Panc1 (cell line): Measurements from ENCODE around the gene GEMIN7. TPM values are rescaled to one million over a fixed set of nuclear protein-coding genes. Genes with fewer than 3 reads are reported as not detected.

ENCODE experiments used
- ATAC-seq: fragments of 200-7000 bp; cut with Tn5 transposase; 2 replicates; pipeline ENCODE4 v1.9.1; 2020; ENCODE audit warnings: mild to moderate bottlenecking, moderate library complexity
- BruUV-seq: library from RNA; stranded (reverse); fragments of 400-500 nt; replicated peaks from 2 replicates; lab custom pipeline; 2021; lab: Mats Ljungman, UMichigan
- CTCF ChIA-PET: fragments of 300-600 bp; sonication (Branson Sonifier 250); formaldehyde crosslinking; loops from one replicate; lab custom pipeline; 2022; ENCODE audit warnings: antibody characterized with exemption; lab: Charles Lee
- POLR2A ChIA-PET: fragments of 300-600 bp; sonication (Branson Sonifier 250); formaldehyde crosslinking; loops from one replicate; lab custom pipeline; 2022; ENCODE audit warnings: antibody characterized with exemption; lab: Charles Lee
- DNase-seq: peaks from one replicate; pipeline ENCODE4 v3.0.0-alpha.2; 2010; ENCODE audit warnings: low read depth, low spot score
- H3K27ac ChIP-seq: 2 replicates; pipeline ENCODE4 v1.5.1; 2011; ENCODE audit warnings: mild to moderate bottlenecking, low read length, inconsistent platforms
- H3K27me3 ChIP-seq: fragments of 200-500 bp; sonication (Bioruptor generic); 2 replicates; pipeline ENCODE4 v1.6.0; 2014; ENCODE audit warnings: low read length, inconsistent platforms; ENCODE audit not compliant: control insufficient read depth, insufficient read depth
- H3K36me3 ChIP-seq: fragments of 200-500 bp; sonication (Bioruptor generic); 2 replicates; pipeline ENCODE4 v1.5.1; 2014; ENCODE audit warnings: inconsistent platforms, mild to moderate bottlenecking, low read length, moderate library complexity; ENCODE audit not compliant: control insufficient read depth, insufficient read depth
- H3K4me1 ChIP-seq: 2 replicates; pipeline ENCODE4 v1.5.1; 2011; ENCODE audit warnings: inconsistent platforms, mild to moderate bottlenecking, low read length, moderate library complexity; ENCODE audit not compliant: control insufficient read depth, insufficient read depth
- H3K4me3 ChIP-seq, 2 experiments: 2 replicates each; pipeline ENCODE4 v1.5.1; 2011 to 2012; ENCODE audit warnings: low read depth in 2 of 2, low read length in 2 of 2, mild to moderate bottlenecking in 2 of 2, inconsistent platforms in 1 of 2, moderate library complexity in 1 of 2
- H3K9me3 ChIP-seq: fragments of 200-500 bp; sonication (Bioruptor generic); 2 replicates; pipeline ENCODE4 v1.5.1; 2014; ENCODE audit warnings: low read depth, mild to moderate bottlenecking, inconsistent platforms, low read length, moderate library complexity; ENCODE audit not compliant: control insufficient read depth, insufficient read depth
- CTCF ChIP-seq: fragments of 450-650 bp; IDR thresholded peaks from 2 replicates; pipeline ENCODE4 v1.5.1; 2017; ENCODE audit warnings: mild to moderate bottlenecking
- POLR2AphosphoS5 ChIP-seq: IDR thresholded peaks from 2 replicates; pipeline ENCODE4 v1.6.1; 2012; ENCODE audit warnings: mild to moderate bottlenecking, low read depth, low read length, moderate library complexity
- SIN3A ChIP-seq: IDR thresholded peaks from 2 replicates; pipeline ENCODE4 v1.6.1; 2012; ENCODE audit warnings: low read depth, mild to moderate bottlenecking, low read length, moderate library complexity, borderline replicate concordance; ENCODE audit not compliant: insufficient read depth
- TCF7L2 ChIP-seq: IDR thresholded peaks from 2 replicates; pipeline ENCODE4 v1.6.1; 2011; ENCODE audit warnings: mild to moderate bottlenecking, low read depth, low read length, inconsistent platforms
- in situ Hi-C: cut with HindIII; loops from 2 replicates; pipeline ENCODE4 v1.10.0; 2016; ENCODE audit warnings: low sequenced_read_pairs, low pct_unique_long_range_greater_than_20kb
- intact Hi-C: fragments of 100-400 bp; cut with micrococcal nuclease; formaldehyde crosslinking; loops from one replicate; pipeline ENCODE4 v1.10.0; 2022; ENCODE audit not compliant: unreplicated experiment
- total RNA-seq: library from RNA; stranded (reverse); gene quantifications from one replicate; pipeline ENCODE4 v1.2.1, GENCODE V29; 2021; ENCODE audit not compliant: unreplicated experiment
- TF ChIP-seq, protein P1 (sequence below), 2 experiments: IDR thresholded peaks; 2 replicates each; pipeline ENCODE4 v1.6.1; 2011 to 2012; ENCODE audit warnings: low read depth in 2 of 2, control low read depth in 1 of 2, low read length in 1 of 2, mild to moderate bottlenecking in 1 of 2, moderate library complexity in 1 of 2; ENCODE audit not compliant: insufficient read depth in 1 of 2

Gene GEMIN7
- total RNA-seq, 1 experiment from 2014 or later, result 29.5 TPM

DNA sequence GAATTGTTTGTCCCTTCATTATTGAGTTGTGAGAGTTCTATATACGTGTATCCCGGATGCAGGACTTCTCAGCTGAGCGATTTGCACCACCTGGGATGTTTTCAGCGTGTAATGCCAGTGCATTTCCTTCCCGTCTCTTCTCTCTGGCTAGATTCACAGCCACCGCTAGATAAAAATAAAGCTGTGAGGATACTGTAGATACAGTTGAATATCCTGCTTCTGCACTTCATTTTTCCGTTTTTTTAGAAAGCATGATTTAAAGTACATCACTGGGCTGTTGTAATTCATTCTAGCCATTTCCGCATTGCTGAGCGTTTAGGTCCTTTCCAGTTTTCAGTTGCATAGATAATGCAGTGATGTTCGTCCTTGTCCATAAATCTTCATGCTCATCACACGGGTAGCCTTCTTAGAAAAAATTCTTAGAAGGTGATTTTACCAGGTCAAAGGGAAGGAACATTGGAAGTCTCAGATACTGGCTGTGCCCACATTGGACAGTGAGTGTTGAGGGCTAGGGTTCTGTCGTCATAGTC, 28.6 kb downstream of the GEMIN7 start:
- no peak overlapping the region for H3K4me3 ChIP-seq
- intact Hi-C loops (no loop called here), in situ Hi-C loops (no loop called here)
- no peaks in the 10 kb centered on the region; the same call in 1 of the 2 replicates for H3K4me1 ChIP-seq
- H3K27me3 ChIP-seq, result no peaks in the 10 kb centered on the region
- TF ChIP-seq TCF7L2 (no peak), CTCF (no peak), SIN3A (no peak), POLR2AphosphoS5 (no peak)
- TF ChIP-seq, protein P1, sequence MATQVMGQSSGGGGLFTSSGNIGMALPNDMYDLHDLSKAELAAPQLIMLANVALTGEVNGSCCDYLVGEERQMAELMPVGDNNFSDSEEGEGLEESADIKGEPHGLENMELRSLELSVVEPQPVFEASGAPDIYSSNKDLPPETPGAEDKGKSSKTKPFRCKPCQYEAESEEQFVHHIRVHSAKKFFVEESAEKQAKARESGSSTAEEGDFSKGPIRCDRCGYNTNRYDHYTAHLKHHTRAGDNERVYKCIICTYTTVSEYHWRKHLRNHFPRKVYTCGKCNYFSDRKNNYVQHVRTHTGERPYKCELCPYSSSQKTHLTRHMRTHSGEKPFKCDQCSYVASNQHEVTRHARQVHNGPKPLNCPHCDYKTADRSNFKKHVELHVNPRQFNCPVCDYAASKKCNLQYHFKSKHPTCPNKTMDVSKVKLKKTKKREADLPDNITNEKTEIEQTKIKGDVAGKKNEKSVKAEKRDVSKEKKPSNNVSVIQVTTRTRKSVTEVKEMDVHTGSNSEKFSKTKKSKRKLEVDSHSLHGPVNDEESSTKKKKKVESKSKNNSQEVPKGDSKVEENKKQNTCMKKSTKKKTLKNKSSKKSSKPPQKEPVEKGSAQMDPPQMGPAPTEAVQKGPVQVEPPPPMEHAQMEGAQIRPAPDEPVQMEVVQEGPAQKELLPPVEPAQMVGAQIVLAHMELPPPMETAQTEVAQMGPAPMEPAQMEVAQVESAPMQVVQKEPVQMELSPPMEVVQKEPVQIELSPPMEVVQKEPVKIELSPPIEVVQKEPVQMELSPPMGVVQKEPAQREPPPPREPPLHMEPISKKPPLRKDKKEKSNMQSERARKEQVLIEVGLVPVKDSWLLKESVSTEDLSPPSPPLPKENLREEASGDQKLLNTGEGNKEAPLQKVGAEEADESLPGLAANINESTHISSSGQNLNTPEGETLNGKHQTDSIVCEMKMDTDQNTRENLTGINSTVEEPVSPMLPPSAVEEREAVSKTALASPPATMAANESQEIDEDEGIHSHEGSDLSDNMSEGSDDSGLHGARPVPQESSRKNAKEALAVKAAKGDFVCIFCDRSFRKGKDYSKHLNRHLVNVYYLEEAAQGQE (IDR thresholded peaks at IDR 0.05; ENCODE audit: insufficient read depth in 1 of 2, low read depth in 2 of 2, low read length in 1 of 2), result no peak
- ChIA-PET POLR2A (no interaction called here), CTCF (no interaction called here)
- DNase-seq, result no peak
- no peak for ATAC-seq
- H3K9me3 ChIP-seq, result no peaks in the 10 kb centered on the region
- BruUV-seq, result no TSS peak
- no peaks in the 10 kb centered on the region for H3K36me3 ChIP-seq
- H3K27ac ChIP-seq, result no peak overlapping the region

DNA sequence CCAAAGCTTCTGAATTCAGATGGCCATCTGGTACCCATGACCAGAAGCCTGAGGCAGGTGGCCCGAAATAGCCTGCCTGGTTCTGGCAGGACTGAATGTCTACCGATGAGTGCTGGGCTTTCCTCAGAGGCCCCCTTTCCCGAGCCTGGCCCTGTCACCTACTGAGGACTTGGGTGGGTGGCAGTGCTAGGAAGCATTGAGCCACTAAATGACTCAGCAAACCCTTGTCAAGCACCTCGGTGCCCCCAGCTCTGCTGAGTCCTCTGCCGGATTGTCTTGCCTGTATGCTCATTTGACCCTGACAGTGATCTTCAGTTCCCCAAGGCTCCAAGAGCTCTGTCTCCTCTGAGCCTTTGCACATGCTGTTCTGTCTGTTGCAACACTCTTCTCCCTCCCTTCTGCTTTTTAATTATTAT, 31.8 kb downstream of the GEMIN7 start:
- Histone ChIP-seq H3K27ac (no peak overlapping the region), H3K4me1 (no peaks in the 10 kb centered on the region), H3K9me3 (no peaks in the 10 kb centered on the region), H3K4me3 (no peak overlapping the region), H3K36me3 (no peaks in the 10 kb centered on the region), H3K27me3 (no peaks in the 10 kb centered on the region)
- ATAC-seq (no peak), DNase-seq (no peak)
- TF ChIP-seq CTCF, result no peak
- no peak for TF ChIP-seq SIN3A
- no peak for TF ChIP-seq POLR2AphosphoS5
- no peak for TF ChIP-seq TCF7L2
- TF ChIP-seq, protein P1 (IDR thresholded peaks at IDR 0.05; ENCODE audit: insufficient read depth in 1 of 2, low read depth in 2 of 2, low read length in 1 of 2), result no peak
- in situ Hi-C loops (no loop called here), intact Hi-C loops (no loop called here)
- ChIA-PET POLR2A (interaction anchor here (0.6 kb wide), 1 partner anchor 12 kb away, joined by 5 read pairs; no protein-coding TSS in a partner anchor), CTCF (no interaction called here)
- BruUV-seq, result no TSS peak
